Endothelial cell of umbilical vein (primary cell): Measurements from ENCODE around the gene TRMT2A. TPM values are rescaled to one million over a fixed set of nuclear protein-coding genes. Genes with fewer than 3 reads are reported as not detected.

Experiments used
- BruUV-seq: library from RNA; stranded (reverse); fragments of 400-500 nt; replicated peaks from 2 replicates; lab custom pipeline; 2021; lab: Mats Ljungman, UMichigan
- CTCF ChIA-PET: fragments of 300-600, 350-600 bp; sonication (Branson Sonifier 250); formaldehyde crosslinking; loops from one replicate; lab custom pipeline; 2021; ENCODE audit warnings: antibody characterized with exemption, inconsistent platforms; lab: Charles Lee
- POLR2A ChIA-PET: fragments of 300-600, 350-600 bp; sonication (Branson Sonifier 250); formaldehyde crosslinking; loops from one replicate; lab custom pipeline; 2021; ENCODE audit warnings: antibody characterized with exemption, inconsistent platforms; lab: Charles Lee
- DNase-seq: peaks from one replicate; pipeline ENCODE4 v3.0.0-alpha.2; 2011; ENCODE audit warnings: low read depth, low spot score
- FAIRE-seq: peaks from 2 replicates; lab custom pipeline; 2011; peaks lifted over from hg19 to GRCh38; lab: Jason Lieb, UNC
- H2AFZ ChIP-seq: 2 replicates; pipeline ENCODE4 v1.6.0; 2012; ENCODE audit warnings: low read depth, low read length, control low read depth, inconsistent platforms
- H3K27ac ChIP-seq: 2 replicates; pipeline ENCODE4 v1.5.1; 2011; ENCODE audit warnings: low read depth, mild to moderate bottlenecking, control low read depth, low read length, moderate library complexity; ENCODE audit not compliant: insufficient read depth
- H3K27me3 ChIP-seq, 2 experiments: 2 replicates each; pipeline versions ENCODE4 v1.6.0 to v1.6.1; 2011; ENCODE audit warnings: low read length in 2 of 2, mixed read lengths in 1 of 2; ENCODE audit not compliant: control insufficient read depth in 2 of 2, insufficient read depth in 2 of 2
- H3K36me3 ChIP-seq, 2 experiments: 2 replicates in 1 of 2; 3 replicates in 1 of 2; pipeline ENCODE4 v1.5.1; 2011; ENCODE audit warnings: low read length in 2 of 2, mild to moderate bottlenecking in 1 of 2, moderate library complexity in 1 of 2; ENCODE audit not compliant: control insufficient read depth in 2 of 2, insufficient read depth in 2 of 2; ENCODE audit errors: extremely low read depth in 1 of 2
- H3K4me1 ChIP-seq: 3 replicates; pipeline ENCODE4 v1.5.1; 2011; ENCODE audit warnings: mild to moderate bottlenecking, low read length; ENCODE audit not compliant: control insufficient read depth, insufficient read depth; ENCODE audit errors: extremely low read depth
- H3K4me2 ChIP-seq: 2 replicates; pipeline ENCODE4 v1.6.1; 2011; ENCODE audit warnings: low read length, control low read depth, mixed read lengths; ENCODE audit not compliant: insufficient read depth
- H3K4me3 ChIP-seq, 3 experiments: fragments of 200-600 bp in 1 of 3; sonication (generic), shearing (Covaris generic) in 1 of 3; replicated peaks in 1 of 3; 2 replicates each; pipeline ENCODE4 v1.5.1; 2011 to 2016; ENCODE audit warnings: control low read depth in 3 of 3, low read length in 3 of 3, mild to moderate bottlenecking in 2 of 3, inconsistent platforms in 1 of 3, low read depth in 1 of 3, moderate library complexity in 1 of 3; ENCODE audit not compliant: insufficient read depth in 1 of 3
- H3K79me2 ChIP-seq: 2 replicates; pipeline ENCODE4 v1.6.0; 2012; ENCODE audit warnings: low read length, inconsistent platforms; ENCODE audit not compliant: control insufficient read depth, insufficient read depth
- H3K9ac ChIP-seq: replicated peaks from 2 replicates; pipeline ENCODE3; 2011; ENCODE audit warnings: low read length, control low read depth; ENCODE audit not compliant: insufficient read depth; ENCODE audit errors: extremely low read depth
- H3K9me1 ChIP-seq: replicated peaks from 3 replicates; pipeline ENCODE4 v1.6.0; 2011; ENCODE audit warnings: mild to moderate bottlenecking, low read length; ENCODE audit not compliant: control insufficient read depth, insufficient read depth; ENCODE audit errors: extremely low read depth
- H3K9me3 ChIP-seq: replicated peaks from 2 replicates; pipeline ENCODE4 v1.5.1; 2012; ENCODE audit warnings: low read length, inconsistent platforms; ENCODE audit not compliant: control insufficient read depth, insufficient read depth
- H4K20me1 ChIP-seq: replicated peaks from 2 replicates; pipeline ENCODE3; 2011; ENCODE audit warnings: mild to moderate bottlenecking, low read length; ENCODE audit not compliant: control insufficient read depth, insufficient read depth; ENCODE audit errors: extremely low read depth
- EZH2 ChIP-seq: IDR thresholded peaks from 2 replicates; pipeline ENCODE4 v1.6.1; 2012; ENCODE audit warnings: borderline replicate concordance, low read depth, mild to moderate bottlenecking, moderate library complexity, low read length, inconsistent platforms; ENCODE audit not compliant: severe bottlenecking
- FOS ChIP-seq: IDR thresholded peaks from 2 replicates; pipeline ENCODE4 v1.6.1; 2011; ENCODE audit warnings: mild to moderate bottlenecking, low read length, moderate library complexity, borderline replicate concordance; ENCODE audit not compliant: insufficient read depth
- GATA2 ChIP-seq: IDR thresholded peaks from 2 replicates; pipeline ENCODE4 v1.7.0; 2011; ENCODE audit warnings: low read depth, mild to moderate bottlenecking, moderate library complexity, mixed read lengths, low read length; ENCODE audit not compliant: insufficient read length, insufficient read depth
- JUN ChIP-seq: IDR thresholded peaks from 2 replicates; pipeline ENCODE4 v1.6.1; 2011; ENCODE audit warnings: borderline replicate concordance, low read depth; ENCODE audit not compliant: insufficient read length, insufficient read depth
- MYC ChIP-seq: IDR thresholded peaks from one replicate; pipeline ENCODE4 v1.6.1; 2011; ENCODE audit warnings: mild to moderate bottlenecking, low read depth, low read length
- POLR2A ChIP-seq: IDR thresholded peaks from 2 replicates; pipeline ENCODE4 v1.6.1; 2012; ENCODE audit warnings: low read depth, mild to moderate bottlenecking, control low read depth, low read length
- POLR2AphosphoS5 ChIP-seq: IDR thresholded peaks from 2 replicates; pipeline ENCODE4 v1.6.1; 2012; ENCODE audit warnings: low read depth, mild to moderate bottlenecking, control low read depth, low read length, moderate library complexity; ENCODE audit not compliant: insufficient read depth
- dilution Hi-C: fragments of 300-500 bp; cut with MboI; formaldehyde crosslinking; loops from one replicate; pipeline ENCODE4 v1.15.0; 2019; ENCODE audit warnings: low sequenced_read_pairs; ENCODE audit not compliant: extremely low pct_ligation_motif_present
- intact Hi-C: fragments of 100-400 bp; cut with micrococcal nuclease; formaldehyde crosslinking; loops from one replicate; pipeline ENCODE4 v1.10.0; 2022
- polyA plus RNA-seq, 4 experiments: library from polyadenylated mRNA; depleted of rRNA in 3 of 4; stranded (reverse) in 3 of 4; unstranded in 1 of 4; fragments of >200 nt; gene quantifications; 2 replicates each; pipeline versions ENCODE4 v1.2.1 to v1.2.3, GENCODE V29; 2011 to 2012; ENCODE audit warnings: missing spikeins in 1 of 4
- total RNA-seq: library from RNA; stranded (reverse); gene quantifications from 2 replicates; pipeline ENCODE4 v1.2.3, GENCODE V29; 2021
- TF ChIP-seq, protein P1 (sequence below): IDR thresholded peaks from 2 replicates; pipeline ENCODE4 v1.6.1; 2011; ENCODE audit not compliant: insufficient read depth, insufficient read length
- TF ChIP-seq, protein P2 (sequence below), 2 donors: IDR thresholded peaks; 1 replicate in 1 of 2; 2 replicates in 1 of 2; pipeline ENCODE4 v1.5.1; 2011; ENCODE audit warnings: low read length in 2 of 2, mild to moderate bottlenecking in 2 of 2, moderate library complexity in 2 of 2, control low read depth in 1 of 2, inconsistent platforms in 1 of 2, low read depth in 1 of 2; ENCODE audit not compliant: insufficient read depth in 1 of 2; ENCODE audit errors: extremely low read depth in 1 of 2

Gene TRMT2A
- total and polyA plus RNA-seq, 2 donors (not counting 3 experiments of a cell fraction or from before 2014, with no cell fraction given) = 51.2 to 61.9 TPM

- BruUV-seq = no TSS peak
- ChIA-PET POLR2A (no interaction called here), CTCF (no interaction called here)
- FAIRE-seq = no peak
- Histone ChIP-seq H3K9ac (no peak overlapping the region), H3K4me1 (no peaks in the 10 kb centered on the region), H3K9me1 (no peaks in the 10 kb centered on the region), H3K79me2 (no peaks in the 10 kb centered on the region), H3K4me2 (no peak overlapping the region), H3K27ac (no peak overlapping the region), H3K27me3 (no peaks in the 10 kb centered on the region), H3K9me3 (no peaks in the 10 kb centered on the region), H4K20me1 (no peaks in the 10 kb centered on the region), H3K4me3 (no peak overlapping the region), H2AFZ (no peak overlapping the region), H3K36me3 (no peaks in the 10 kb centered on the region)
- no peak for DNase-seq
- TF ChIP-seq JUN (no peak), EZH2 (no peak), POLR2A (no peak), GATA2 (no peak), FOS (no peak), MYC (no peak), POLR2AphosphoS5 (no peak)
- TF ChIP-seq, protein P1, sequence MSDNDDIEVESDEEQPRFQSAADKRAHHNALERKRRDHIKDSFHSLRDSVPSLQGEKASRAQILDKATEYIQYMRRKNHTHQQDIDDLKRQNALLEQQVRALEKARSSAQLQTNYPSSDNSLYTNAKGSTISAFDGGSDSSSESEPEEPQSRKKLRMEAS = no peak
- TF ChIP-seq, protein P2, sequence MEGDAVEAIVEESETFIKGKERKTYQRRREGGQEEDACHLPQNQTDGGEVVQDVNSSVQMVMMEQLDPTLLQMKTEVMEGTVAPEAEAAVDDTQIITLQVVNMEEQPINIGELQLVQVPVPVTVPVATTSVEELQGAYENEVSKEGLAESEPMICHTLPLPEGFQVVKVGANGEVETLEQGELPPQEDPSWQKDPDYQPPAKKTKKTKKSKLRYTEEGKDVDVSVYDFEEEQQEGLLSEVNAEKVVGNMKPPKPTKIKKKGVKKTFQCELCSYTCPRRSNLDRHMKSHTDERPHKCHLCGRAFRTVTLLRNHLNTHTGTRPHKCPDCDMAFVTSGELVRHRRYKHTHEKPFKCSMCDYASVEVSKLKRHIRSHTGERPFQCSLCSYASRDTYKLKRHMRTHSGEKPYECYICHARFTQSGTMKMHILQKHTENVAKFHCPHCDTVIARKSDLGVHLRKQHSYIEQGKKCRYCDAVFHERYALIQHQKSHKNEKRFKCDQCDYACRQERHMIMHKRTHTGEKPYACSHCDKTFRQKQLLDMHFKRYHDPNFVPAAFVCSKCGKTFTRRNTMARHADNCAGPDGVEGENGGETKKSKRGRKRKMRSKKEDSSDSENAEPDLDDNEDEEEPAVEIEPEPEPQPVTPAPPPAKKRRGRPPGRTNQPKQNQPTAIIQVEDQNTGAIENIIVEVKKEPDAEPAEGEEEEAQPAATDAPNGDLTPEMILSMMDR (IDR thresholded peaks at IDR 0.05; ENCODE audit: extremely low read depth in 1 of 2, insufficient read depth in 1 of 2, low read depth in 1 of 2, low read length in 2 of 2) = no peak
- intact Hi-C loops = no loop called here
- dilution Hi-C loops = no loop called here
Measured at GRCh38 chr22:20165421-20165820, 48.4 kb upstream of the TRMT2A start.
